HCT116 (cell line): ENCODE measurements around the gene DVL1.

Experiments
- CBX3 ChIP-seq: IDR thresholded peaks from 2 replicates; pipeline ENCODE4 v1.6.1; 2012; ENCODE audit warnings: low read depth
- CTCF ChIP-seq, 3 experiments: fragments of 200-600 bp in 1 of 3; sonication (generic) in 1 of 3; IDR thresholded peaks in 2 of 3; conservative IDR thresholded peaks in 1 of 3; 2 replicates each; pipeline ENCODE4 v1.5.1; 2012 to 2017; ENCODE audit warnings: low read depth in 2 of 3, low read length in 2 of 3, antibody characterized with exemption in 1 of 3, borderline replicate concordance in 1 of 3, control low read depth in 1 of 3, mild to moderate bottlenecking in 1 of 3, mixed read lengths in 1 of 3, mixed run types in 1 of 3, moderate library complexity in 1 of 3; ENCODE audit not compliant: insufficient read depth in 1 of 3
- EZH2 ChIP-seq: fragments of 200-600 bp; sonication (generic); IDR thresholded peaks from 2 replicates; pipeline ENCODE4 v1.6.1; 2017; ENCODE audit warnings: antibody characterized with exemption, mixed run types
- MAX ChIP-seq: IDR thresholded peaks from 2 replicates; pipeline ENCODE4 v1.6.1; 2012
- POLR2A ChIP-seq: IDR thresholded peaks from 2 replicates; pipeline ENCODE4 v1.7.0; 2011; ENCODE audit warnings: borderline replicate concordance; ENCODE audit not compliant: insufficient read depth, insufficient read length; ENCODE audit errors: extremely low read depth
- POLR2AphosphoS5 ChIP-seq: IDR thresholded peaks from 2 replicates; pipeline ENCODE4 v1.6.1; 2011; ENCODE audit warnings: mild to moderate bottlenecking, low read depth, low read length, moderate library complexity
- RAD21 ChIP-seq: IDR thresholded peaks from 2 replicates; pipeline ENCODE4 v1.6.1; 2012; ENCODE audit warnings: low read depth, mild to moderate bottlenecking

- TF ChIP-seq CTCF (IDR thresholded peaks at IDR 0.05 in 2 of 3, conservative IDR thresholded peaks at IDR 0.05 in 1 of 3; ENCODE audit: borderline replicate concordance in 1 of 3, insufficient read depth in 1 of 3, low read depth in 2 of 3, low read length in 2 of 3): no peak
- no peak for TF ChIP-seq CBX3
- no peak for TF ChIP-seq POLR2A
- no peak for TF ChIP-seq MAX
- TF ChIP-seq EZH2: no peak
- TF ChIP-seq POLR2AphosphoS5: no peak
- TF ChIP-seq RAD21: no peak
These were observed 21.0 kb downstream of the DVL1 start for GRCh38 chr1:1328254-1328653.
